Breast epithelium (tissue), 4 donors: ENCODE data around the gene CHMP1A. TPM values are rescaled to one million over a fixed set of nuclear protein-coding genes. Genes with fewer than 3 reads are reported as not detected.

ENCODE experiments used
- DNase-seq, 2 donors: peaks; one replicate each; pipeline ENCODE4 v3.0.0-alpha.2; 2019; ENCODE audit warnings: low spot score in 2 of 2
- H3K27ac ChIP-seq, 2 donors: fragments of 200-600 bp; sonication (generic) in 1 of 2; one replicate each; pipeline ENCODE4 v1.5.1; 2016 to 2019; ENCODE audit warnings: mild to moderate bottlenecking in 1 of 2
- H3K27me3 ChIP-seq, 2 donors: fragments of 200-600 bp; sonication (generic) in 1 of 2; one replicate each; pipeline versions ENCODE4 v1.5.1 to v1.6.0; 2017 to 2019; ENCODE audit warnings: control low read depth in 1 of 2, mild to moderate bottlenecking in 1 of 2
- H3K36me3 ChIP-seq: fragments of 200-600 bp; one replicate; pipeline ENCODE4 v1.5.1; 2019
- H3K4me1 ChIP-seq, 2 donors: fragments of 200-600 bp; sonication (generic); one replicate each; pipeline ENCODE4 v1.5.1; 2016 to 2019; ENCODE audit warnings: control low read depth in 1 of 2
- H3K4me3 ChIP-seq, 3 donors: fragments of 200-600 bp; sonication (generic); 1 replicate in 2 of 3; 2 replicates in 1 of 3; pipeline ENCODE4 v1.5.1; 2016 to 2019; ENCODE audit warnings: mild to moderate bottlenecking in 3 of 3, moderate library complexity in 2 of 3
- H3K9me3 ChIP-seq, 2 donors: fragments of 200-600 bp; sonication (generic) in 1 of 2; one replicate each; pipeline ENCODE4 v1.5.1; 2016 to 2019; ENCODE audit warnings: control low read depth in 1 of 2
- CTCF ChIP-seq, 3 donors: fragments of 450-650 bp; IDR thresholded peaks; one replicate each; pipeline ENCODE4 v1.5.1; 2016 to 2017; ENCODE audit warnings: antibody characterized with exemption in 3 of 3, mild to moderate bottlenecking in 3 of 3, moderate library complexity in 3 of 3
- POLR2A ChIP-seq: fragments of 450-650 bp; IDR thresholded peaks from one replicate; pipeline ENCODE4 v1.6.1; 2016; ENCODE audit warnings: antibody characterized with exemption, mild to moderate bottlenecking, moderate library complexity
- POLR2AphosphoS5 ChIP-seq, 3 donors: sonication (generic); formaldehyde crosslinking; IDR thresholded peaks; one replicate each; pipeline ENCODE4 v1.6.1; 2017; ENCODE audit warnings: antibody characterized with exemption in 3 of 3
- intact Hi-C: fragments of 100-400 bp; cut with DNase I; formaldehyde crosslinking; loops from one replicate; pipeline ENCODE4 v1.15.1; 2023; ENCODE audit warnings: low total_unique reads
- total RNA-seq, 3 donors: library from RNA; depleted of rRNA; stranded (reverse); fragments of >200 nt; gene quantifications; one replicate each; pipeline ENCODE4 v1.1.0, GENCODE V29; 2016

CHMP1A gene
- total RNA-seq, 3 donors from 2014 or later = 67.5 to 100.0 (median 86.2) TPM

DNA sequence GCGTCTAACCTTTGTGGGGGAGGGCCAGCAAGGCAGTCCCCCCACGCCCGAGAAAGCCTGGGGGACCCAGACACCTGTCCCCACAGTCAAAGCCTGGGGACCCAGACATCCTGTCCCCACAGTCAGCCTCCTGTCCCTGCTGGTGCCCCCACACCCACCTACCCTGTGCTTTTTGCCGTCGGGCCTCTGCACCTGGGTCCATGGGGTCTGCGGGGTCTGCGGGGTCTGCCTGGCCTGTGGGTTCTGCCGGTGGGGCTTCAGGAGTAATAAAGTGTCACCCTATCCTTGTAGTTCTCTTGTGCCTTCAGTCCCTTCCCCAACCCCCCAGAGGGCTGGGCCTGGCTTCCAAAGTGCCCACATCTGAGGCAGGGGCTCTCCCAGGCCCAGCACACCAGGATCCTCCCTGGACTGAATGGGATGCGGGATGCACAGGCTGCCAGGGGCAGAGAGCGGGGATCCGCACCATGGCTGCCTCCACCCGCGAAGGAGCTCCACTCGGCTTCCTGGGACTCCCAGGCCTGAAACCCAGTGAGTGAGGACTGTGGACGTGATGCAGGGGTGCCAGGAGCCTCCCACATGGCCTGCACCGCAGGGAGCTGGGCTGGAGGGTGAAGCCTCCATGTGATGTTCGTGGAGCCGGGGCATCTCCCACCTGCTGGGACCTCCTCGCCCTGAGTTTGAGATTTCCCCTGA is 60.4 kb downstream of the CHMP1A start:
- no peak overlapping the region for H3K4me3 ChIP-seq
- no peaks in the 10 kb centered on the region for H3K9me3 ChIP-seq
- H3K27me3 ChIP-seq = no peaks in the 10 kb centered on the region
- DNase-seq = no peak
- no peak overlapping the region for H3K27ac ChIP-seq
- no peaks in the 10 kb centered on the region for H3K4me1 ChIP-seq
- intact Hi-C loops = no loop called here
- H3K36me3 ChIP-seq = no peaks in the 10 kb centered on the region
- TF ChIP-seq POLR2A (no peak), CTCF (IDR thresholded peaks at IDR 0.05) (no peak), POLR2AphosphoS5 (IDR thresholded peaks at IDR 0.05) (no peak)

DNA sequence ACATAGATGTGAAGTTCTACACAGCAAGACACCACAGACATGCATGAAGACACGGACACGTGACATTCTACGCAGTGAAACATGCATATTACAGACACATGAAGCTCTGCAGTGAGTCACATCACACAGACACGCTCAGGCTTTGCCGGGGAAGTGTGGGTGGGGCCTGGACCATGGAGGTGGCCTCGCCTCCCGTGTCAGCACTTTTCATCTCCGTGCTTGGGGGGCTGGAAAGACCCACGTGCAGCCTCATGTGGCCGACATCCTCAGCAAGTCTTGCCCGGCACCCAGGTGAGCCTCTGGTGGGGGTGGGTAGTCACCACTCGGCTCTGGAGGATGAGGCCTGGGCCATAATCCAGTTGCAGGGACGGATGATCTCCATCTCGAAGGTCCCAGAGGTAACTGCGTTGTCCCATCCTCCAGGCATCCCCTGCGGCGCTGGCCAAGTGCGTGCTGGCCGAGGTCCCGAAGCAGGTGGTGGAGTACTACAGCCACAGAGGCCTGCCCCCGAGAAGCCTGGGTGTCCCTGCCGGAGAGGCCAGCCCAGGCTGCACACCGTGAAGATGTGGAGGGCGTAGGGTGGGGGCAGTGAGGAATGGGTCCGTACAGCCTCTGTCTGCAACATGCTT is 61.3 kb downstream of the CHMP1A start:
- intact Hi-C loops = no loop called here
- TF ChIP-seq POLR2A = no peak
- TF ChIP-seq CTCF (IDR thresholded peaks at IDR 0.05) = no peak
- TF ChIP-seq POLR2AphosphoS5 (IDR thresholded peaks at IDR 0.05) = no peak

DNA sequence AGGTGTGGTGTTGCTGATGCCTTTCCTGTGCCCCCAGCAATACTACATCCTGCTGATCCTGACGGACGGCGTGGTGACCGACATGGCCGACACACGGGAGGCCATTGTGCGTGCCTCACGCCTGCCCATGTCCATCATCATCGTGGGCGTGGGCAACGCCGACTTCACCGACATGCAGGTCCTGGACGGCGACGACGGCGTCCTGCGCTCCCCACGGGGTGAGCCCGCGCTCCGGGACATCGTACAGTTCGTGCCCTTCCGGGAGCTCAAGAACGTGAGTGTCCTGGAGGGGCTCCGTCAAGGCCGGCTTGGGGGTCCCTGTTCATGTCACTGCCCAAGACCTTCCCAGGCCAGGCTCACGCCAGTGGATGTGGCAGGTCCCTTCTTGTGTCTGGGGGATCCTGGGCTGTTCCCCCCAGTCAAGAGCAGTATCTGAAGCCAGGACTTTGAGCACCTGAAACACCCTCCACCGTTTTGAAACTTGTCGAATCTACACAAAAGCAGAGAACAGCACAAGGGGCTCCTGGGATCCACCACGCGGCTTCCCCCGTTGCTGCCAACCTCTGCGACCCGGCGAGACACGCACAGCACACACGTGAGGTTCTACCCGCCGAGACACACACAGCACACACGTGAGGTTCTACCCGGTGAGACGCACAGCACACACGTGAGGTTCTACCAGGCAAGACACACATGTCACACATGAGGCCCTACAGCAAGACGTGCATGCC is 62.0 kb downstream of the CHMP1A start:
- no peak overlapping the region for H3K27ac ChIP-seq
- H3K36me3 ChIP-seq = no peaks in the 10 kb centered on the region
- DNase-seq = no peak
- no peaks in the 10 kb centered on the region for H3K4me1 ChIP-seq
- no peaks in the 10 kb centered on the region for H3K27me3 ChIP-seq
- no peak overlapping the region for H3K4me3 ChIP-seq
- TF ChIP-seq POLR2AphosphoS5 (IDR thresholded peaks at IDR 0.05) (no peak), POLR2A (no peak), CTCF (IDR thresholded peaks at IDR 0.05) (no peak)
- H3K9me3 ChIP-seq = no peaks in the 10 kb centered on the region
- intact Hi-C loops = no loop called here

More for the DNA sequence above, 61.3 kb downstream of the CHMP1A start:
- DNase-seq = no peak
- no peaks in the 10 kb centered on the region for H3K9me3 ChIP-seq
- no peaks in the 10 kb centered on the region for H3K27me3 ChIP-seq
- no peak overlapping the region for H3K4me3 ChIP-seq
- H3K4me1 ChIP-seq = no peaks in the 10 kb centered on the region
- H3K36me3 ChIP-seq = no peaks in the 10 kb centered on the region
- H3K27ac ChIP-seq = no peak overlapping the region

Other genes starting within 250 kb of the CHMP1A start
- gene ANKRD11, start 167.1 kb downstream of the CHMP1A start, total RNA-seq = 10 to 100 TPM; 64.0 to 79.0 (median 69.2) TPM
- 100 to 1,000 TPM; 104 to 126 (median 118) TPM for gene SPG7, start 149.3 kb downstream of the CHMP1A start, total RNA-seq
- gene RPL13, start 97.0 kb downstream of the CHMP1A start, total RNA-seq = 1,000 to 10,000 TPM; 5,075 to 6,295 (median 5,484) TPM
- 1 to 10 TPM in 2 of 3 donors, not detected in 1; 1.2 to 4.9 TPM for gene CPNE7, start 82.0 kb downstream of the CHMP1A start, total RNA-seq
- gene DPEP1, start 44.1 kb downstream of the CHMP1A start, total RNA-seq = under 1 TPM; 0.59 to 0.98 (median 0.80) TPM
- gene SPATA33, start 128 bp upstream of the CHMP1A start, total RNA-seq = 1 to 10 TPM; 3.8 to 7.2 (median 5.9) TPM
- gene CDK10, start 29.0 kb upstream of the CHMP1A start, total RNA-seq = 10 to 100 TPM; 31.2 to 84.9 (median 67.2) TPM
- 10 to 100 TPM in 2 of 3 donors, 1 to 10 TPM in 1; 9.0 to 15.1 (median 14.3) TPM for gene SPATA2L, start 44.0 kb upstream of the CHMP1A start, total RNA-seq
- 1 to 10 TPM; 4.8 to 6.6 (median 5.4) TPM for gene VPS9D1, start 63.2 kb upstream of the CHMP1A start, total RNA-seq
- gene ZNF276, start 63.8 kb upstream of the CHMP1A start, total RNA-seq = 10 to 100 TPM; 19.2 to 48.5 (median 31.2) TPM
- gene FANCA, start 158.9 kb upstream of the CHMP1A start, total RNA-seq = 1 to 10 TPM in 2 of 3 donors, under 1 TPM in 1; 0.64 to 4.0 (median 3.9) TPM
- 10 to 100 TPM in 1 of 3 donors, 1 to 10 TPM in 2; 1.3 to 11.1 (median 7.8) TPM for gene SPIRE2, start 170.8 kb upstream of the CHMP1A start, total RNA-seq
- 100 to 1,000 TPM; 169 to 243 (median 176) TPM for gene TCF25, start 215.9 kb upstream of the CHMP1A start, total RNA-seq